ENCODE data around the gene PRND.
"Not testable (repeated sequence)": the region's sequence is repeated elsewhere in the genome, so short reads cannot be mapped to it uniquely, and the experiment has no call there.

The PRND gene

GRCh38 chr20:4748847-4749246, 27.1 kb downstream of the PRND start:
- DNase-seq (no peak), ATAC-seq (no peak)
- Mint-ChIP-seq H3K27ac (no peak overlapping the region), H3K4me3 (no peak overlapping the region), H3K9me3 (peaks cover 0 to 6% of the 10 kb centered on the region in 2 donors), H3K4me1 (no peaks in the 10 kb centered on the region), H3K27me3 (no peaks in the 10 kb centered on the region)

- no peak overlapping the region for H3K27ac Mint-ChIP-seq
- no peak for DNase-seq
- peaks cover 0 to 6% of the 10 kb centered on the region in 2 donors for H3K9me3 Mint-ChIP-seq
- no peak for ATAC-seq
- no peaks in the 10 kb centered on the region for H3K4me1 Mint-ChIP-seq
- H3K27me3 Mint-ChIP-seq, result no peaks in the 10 kb centered on the region
- H3K4me3 Mint-ChIP-seq, result no peak overlapping the region
Observed at GRCh38 chr20:4749326-4749725, 27.6 kb downstream of the PRND start.

GRCh38 chr20:4750381-4750780, 28.7 kb downstream of the PRND start:
- Mint-ChIP-seq H3K4me3 (no peak overlapping the region), H3K4me1 (no peaks in the 10 kb centered on the region), H3K27ac (no peak overlapping the region), H3K9me3 (peaks cover 0 to 6% of the 10 kb centered on the region in 2 donors), H3K27me3 (no peaks in the 10 kb centered on the region)
- DNase-seq (no peak), ATAC-seq (no peak)

GRCh38 chr20:4759100-4759884, 37.6 kb downstream of the PRND start:
- not testable (repeated sequence) for H3K27ac Mint-ChIP-seq, H3K9me3 Mint-ChIP-seq
- DNase-seq, result peak; percentile 49 to 52

GRCh38 chr20:4763261-4763660, 41.6 kb downstream of the PRND start:
- Mint-ChIP-seq H3K9me3 (no peaks in the 10 kb centered on the region), H3K4me3 (no peak overlapping the region), H3K27ac (no peak overlapping the region), H3K4me1 (peaks cover 13% of the 10 kb centered on the region), H3K27me3 (peaks cover 15% of the 10 kb centered on the region)
- DNase-seq (no peak), ATAC-seq (no peak)

More at GRCh38 chr20:4759100-4759884, 37.6 kb downstream of the PRND start:
- peaks cover 15% of the 10 kb centered on the region for H3K27me3 Mint-ChIP-seq
- H3K4me1 Mint-ChIP-seq, result peaks cover 13% of the 10 kb centered on the region
- ATAC-seq, result not testable (repeated sequence)
- peak overlapping the region in 1 of 2 donors; percentile 36 for H3K4me3 Mint-ChIP-seq

GRCh38 chr20:4763723-4764510, 42.2 kb downstream of the PRND start:
- peaks cover 11% of the 10 kb centered on the region for H3K27me3 Mint-ChIP-seq

GRCh38 chr20:4764805-4765204, 43.1 kb downstream of the PRND start:
- peak overlapping the region in 1 of 2 donors; percentile 27 for H3K27ac Mint-ChIP-seq
- H3K4me3 Mint-ChIP-seq, result no peak overlapping the region
- peaks cover 12% of the 10 kb centered on the region for H3K4me1 Mint-ChIP-seq
- peaks cover 8% of the 10 kb centered on the region for H3K27me3 Mint-ChIP-seq
- ATAC-seq, result no peak
- no peaks in the 10 kb centered on the region for H3K9me3 Mint-ChIP-seq
- no peak for DNase-seq

More at GRCh38 chr20:4763723-4764510, 42.2 kb downstream of the PRND start:
- ATAC-seq (no peak), DNase-seq (no peak)
- H3K4me3 Mint-ChIP-seq, result no peak overlapping the region
- H3K9me3 Mint-ChIP-seq, result no peaks in the 10 kb centered on the region
- H3K27ac Mint-ChIP-seq, result no peak overlapping the region
- peaks cover 13% of the 10 kb centered on the region for H3K4me1 Mint-ChIP-seq

GRCh38 chr20:4765681-4766080, 44.0 kb downstream of the PRND start:
- H3K4me3 Mint-ChIP-seq, result no peak overlapping the region
- H3K9me3 Mint-ChIP-seq, result peaks cover 4% of the 10 kb centered on the region in 2 donors
- peaks cover 8% of the 10 kb centered on the region for H3K4me1 Mint-ChIP-seq
- peaks cover 8% of the 10 kb centered on the region for H3K27me3 Mint-ChIP-seq
- ATAC-seq, result no peak
- no peak overlapping the region for H3K27ac Mint-ChIP-seq
- DNase-seq, result no peak

GRCh38 chr20:4766631-4767030, 44.9 kb downstream of the PRND start:
- Mint-ChIP-seq H3K27ac (no peak overlapping the region), H3K27me3 (peaks cover 8% of the 10 kb centered on the region), H3K4me3 (no peak overlapping the region), H3K4me1 (peaks cover under 1% of the 10 kb centered on the region), H3K9me3 (peaks cover 14% of the 10 kb centered on the region in 2 donors)
- ATAC-seq (no peak), DNase-seq (no peak)

- H3K4me3 Mint-ChIP-seq, result no peak overlapping the region
- DNase-seq (no peak), ATAC-seq (no peak)
- peaks cover 8% of the 10 kb centered on the region for H3K27me3 Mint-ChIP-seq
- H3K4me1 Mint-ChIP-seq, result no peaks in the 10 kb centered on the region
- H3K9me3 Mint-ChIP-seq, result peaks cover 17 to 18% of the 10 kb centered on the region in 2 donors
- no peak overlapping the region for H3K27ac Mint-ChIP-seq
Observed at GRCh38 chr20:4767084-4767483, 45.4 kb downstream of the PRND start.

- ATAC-seq (no peak), DNase-seq (no peak)
- Mint-ChIP-seq H3K9me3 (peaks cover 25 to 29% of the 10 kb centered on the region in 2 donors), H3K27ac (no peak overlapping the region), H3K4me1 (no peaks in the 10 kb centered on the region), H3K27me3 (no peaks in the 10 kb centered on the region), H3K4me3 (no peak overlapping the region)
Observed at GRCh38 chr20:4769328-4769727, 47.6 kb downstream of the PRND start.

- no peak overlapping the region for H3K27ac Mint-ChIP-seq
- ATAC-seq (no peak), DNase-seq (no peak)
- H3K4me1 Mint-ChIP-seq, result no peaks in the 10 kb centered on the region
- H3K9me3 Mint-ChIP-seq, result peaks cover 25 to 29% of the 10 kb centered on the region in 2 donors
- no peaks in the 10 kb centered on the region for H3K27me3 Mint-ChIP-seq
- H3K4me3 Mint-ChIP-seq, result no peak overlapping the region
Observed at GRCh38 chr20:4770026-4770425, 48.3 kb downstream of the PRND start.

GRCh38 chr20:4771004-4771403, 49.3 kb downstream of the PRND start:
- DNase-seq, result no peak
- no peak overlapping the region for H3K4me3 Mint-ChIP-seq
- H3K4me1 Mint-ChIP-seq, result no peaks in the 10 kb centered on the region
- H3K9me3 Mint-ChIP-seq, result peaks cover 25 to 29% of the 10 kb centered on the region in 2 donors
- no peak for ATAC-seq
- H3K27me3 Mint-ChIP-seq, result no peaks in the 10 kb centered on the region
- H3K27ac Mint-ChIP-seq, result no peak overlapping the region

- ATAC-seq (no peak), DNase-seq (no peak)
- peak overlapping the region in 1 of 2 donors; percentile 29 for H3K27ac Mint-ChIP-seq
- no peaks in the 10 kb centered on the region for H3K4me1 Mint-ChIP-seq
- H3K27me3 Mint-ChIP-seq, result no peaks in the 10 kb centered on the region
- H3K4me3 Mint-ChIP-seq, result no peak overlapping the region
- peaks cover 25 to 29% of the 10 kb centered on the region in 2 donors for H3K9me3 Mint-ChIP-seq
Observed at GRCh38 chr20:4772132-4772531, 50.4 kb downstream of the PRND start.

- H3K4me1 Mint-ChIP-seq, H3K27ac Mint-ChIP-seq, ATAC-seq, H3K27me3 Mint-ChIP-seq, H3K4me3 Mint-ChIP-seq, DNase-seq: not testable (repeated sequence)
- H3K9me3 Mint-ChIP-seq, result peaks cover 25 to 29% of the 10 kb centered on the region in 2 donors
Observed at GRCh38 chr20:4773014-4773413, 51.3 kb downstream of the PRND start.

GRCh38 chr20:4773736-4774135, 52.0 kb downstream of the PRND start:
- Mint-ChIP-seq H3K4me3 (no peak overlapping the region), H3K27me3 (no peaks in the 10 kb centered on the region), H3K27ac (no peak overlapping the region), H3K9me3 (peaks cover 25 to 29% of the 10 kb centered on the region in 2 donors), H3K4me1 (no peaks in the 10 kb centered on the region)
- ATAC-seq (no peak), DNase-seq (no peak)

All from stimulated activated naive CD8-positive, alpha-beta T cell treated with anti-CD3 and anti-CD28 coated beads, Interleukin-15, amount 100 ng/mL, for 72 hours (primary cell).